K562 (cell line): ENCODE measurements around the gene SCML2. TPM values are rescaled to one million over a fixed set of nuclear protein-coding genes. Genes with fewer than 3 reads are reported as not detected.

Experiments
- ARID2 ChIP-seq: fragments of 450-650 bp; IDR thresholded peaks from 2 replicates; pipeline ENCODE4 v1.6.1; 2017; ENCODE audit warnings: antibody characterized with exemption, mild to moderate bottlenecking
- BRF2 ChIP-seq: IDR thresholded peaks from 3 replicates; pipeline ENCODE4 v1.6.1; 2011; ENCODE audit warnings: borderline replicate concordance, mild to moderate bottlenecking; ENCODE audit not compliant: insufficient read length, insufficient read depth
- CBFA2T2 ChIP-seq: fragments of 450-650 bp; conservative IDR thresholded peaks from 2 replicates; pipeline ENCODE4 v1.6.1; 2017; ENCODE audit warnings: mild to moderate bottlenecking
- CHD1 ChIP-seq: fragments of 200-600 bp; sonication (generic); IDR thresholded peaks from one replicate; pipeline ENCODE4 v1.6.1; 2012; ENCODE audit warnings: mild to moderate bottlenecking, moderate library complexity, low read length, inconsistent platforms
- FOXJ2 ChIP-seq: fragments of 200-800 bp; sonication (Bioruptor generic); IDR thresholded peaks from 2 replicates; pipeline ENCODE4 v1.6.1; 2016; ENCODE audit warnings: missing genetic modification characterization, missing compliant biosample characterization
- GABPB2 ChIP-seq: fragments of 250-450 bp; sonication (Bioruptor Pico); conservative IDR thresholded peaks from 2 replicates; pipeline ENCODE4 v1.5.1; 2021; ENCODE audit warnings: mild to moderate bottlenecking
- HMG20A ChIP-seq: fragments of 450-650 bp; formaldehyde crosslinking; conservative IDR thresholded peaks from 2 replicates; pipeline ENCODE4 v1.4.0; 2020; ENCODE audit warnings: mild to moderate bottlenecking, mixed read lengths
- MAFF ChIP-seq: IDR thresholded peaks from 2 replicates; pipeline ENCODE4 v1.6.1; 2012; ENCODE audit warnings: low read length, improper control_type of control experiment
- MBD2 ChIP-seq: sonication (generic); IDR thresholded peaks from 2 replicates; pipeline ENCODE4 v1.6.1; 2016; ENCODE audit warnings: low read depth, borderline replicate concordance
- NR2C2 ChIP-seq, 2 experiments: fragments of 200-800 bp in 1 of 2; sonication (Bioruptor generic) in 1 of 2; sonication (generic) in 1 of 2; formaldehyde crosslinking in 1 of 2; IDR thresholded peaks; 2 replicates each; pipeline versions ENCODE4 v1.6.1 to v1.8.0; 2016 to 2022; ENCODE audit warnings: mild to moderate bottlenecking in 1 of 2, missing compliant biosample characterization in 1 of 2, missing genetic modification characterization in 1 of 2, missing genetic modification reagents in 1 of 2
- PHTF2 ChIP-seq: fragments of 250-450 bp; sonication (Bioruptor Pico); IDR thresholded peaks from 2 replicates; pipeline ENCODE4 v1.5.0; 2021; ENCODE audit warnings: mild to moderate bottlenecking
- PURB ChIP-seq: sonication (generic); formaldehyde crosslinking; IDR thresholded peaks from 2 replicates; pipeline ENCODE4 v1.9.0; 2021; ENCODE audit warnings: low read depth, mild to moderate bottlenecking, missing genetic modification reagents
- RFX1 ChIP-seq: fragments of 450-650 bp; IDR thresholded peaks from 2 replicates; pipeline ENCODE4 v1.6.1; 2016; ENCODE audit warnings: mild to moderate bottlenecking, moderate library complexity
- RFX7 ChIP-seq: fragments of 250-450 bp; sonication (Bioruptor Pico); IDR thresholded peaks from 2 replicates; pipeline ENCODE4 v1.5.1; 2021; ENCODE audit warnings: mild to moderate bottlenecking
- TCF3 ChIP-seq: sonication (generic); formaldehyde crosslinking; IDR thresholded peaks from 2 replicates; pipeline ENCODE4 v1.4.0; 2020; ENCODE audit warnings: mild to moderate bottlenecking, missing genetic modification reagents
- TGIF2 ChIP-seq: sonication (generic); formaldehyde crosslinking; IDR thresholded peaks from 2 replicates; pipeline ENCODE4 v1.8.1; 2022; ENCODE audit warnings: mild to moderate bottlenecking, missing genetic modification reagents, moderate library complexity
- U2AF2 ChIP-seq: fragments of 200-400 bp; formaldehyde crosslinking; optimal IDR thresholded peaks from 2 replicates; pipeline ENCODE3; 2017; ENCODE audit warnings: low read depth, mild to moderate bottlenecking, low read length
- ZKSCAN8 ChIP-seq: fragments of 200-800 bp; sonication (Bioruptor generic); IDR thresholded peaks from 2 replicates; pipeline ENCODE4 v1.6.1; 2016; ENCODE audit warnings: missing genetic modification characterization, missing compliant biosample characterization
- ZNF134 ChIP-seq: fragments of 250-450 bp; sonication (Bioruptor Pico); conservative IDR thresholded peaks from 2 replicates; pipeline ENCODE4 v1.4.0; 2020
- ZNF212 ChIP-seq: fragments of 450-650 bp; formaldehyde crosslinking; IDR thresholded peaks from 2 replicates; pipeline ENCODE4 v1.4.0; 2020; ENCODE audit warnings: mild to moderate bottlenecking
- ZNF384 ChIP-seq: IDR thresholded peaks from 2 replicates; pipeline ENCODE4 v1.6.1; 2012; ENCODE audit warnings: low read depth, low read length, improper control_type of control experiment
- ZNF445 ChIP-seq: fragments of 250-450 bp; sonication (Bioruptor Pico); IDR thresholded peaks from 2 replicates; pipeline ENCODE4 v1.4.0; 2020; ENCODE audit warnings: low read depth, mild to moderate bottlenecking, moderate library complexity
- polyA plus RNA-seq, 8 experiments: library from polyadenylated mRNA; depleted of rRNA in 4 of 8; stranded (reverse) in 5 of 8; unstranded in 3 of 8; fragments of >200 nt; fragmentation: Nextera tagmentation in 2 of 8; fragmentation: Illumina TruSeq in 1 of 8; extraction: Ambion mirVana in 2 of 8; extraction: Trizol in 1 of 8; gene quantifications; 2 replicates each; pipeline versions ENCODE4 v1.2.1 to v1.2.3, GENCODE V29; 2011 to 2014; ENCODE audit warnings: inconsistent platforms in 1 of 8, missing spikeins in 1 of 8
- total RNA-seq, 7 experiments: library from RNA; depleted of rRNA in 6 of 7; stranded (reverse); fragments of >200 nt in 6 of 7; fragmentation: Illumina TruSeq in 2 of 7; extraction: Trizol in 2 of 7; gene quantifications; 2 replicates each; pipeline versions ENCODE4 v1.2.1 to v1.2.3, GENCODE V29; 2011 to 2021; ENCODE audit warnings: low replicate concordance in 1 of 7
- TF ChIP-seq, protein P1 (sequence below): fragments of 200-400 bp; formaldehyde crosslinking; IDR thresholded peaks from 2 replicates; pipeline ENCODE4 v1.6.1; 2017; ENCODE audit warnings: mild to moderate bottlenecking, low read depth, low read length, moderate library complexity
- TF ChIP-seq, protein P2 (sequence below): fragments of 450-650 bp; IDR thresholded peaks from 2 replicates; pipeline ENCODE4 v1.6.1; 2016; ENCODE audit warnings: low read depth, mild to moderate bottlenecking, moderate library complexity
- TF ChIP-seq, protein P3 (sequence below): fragments of 450-650 bp; formaldehyde crosslinking; IDR thresholded peaks from 2 replicates; pipeline ENCODE4 v1.4.0; 2020; ENCODE audit warnings: mild to moderate bottlenecking, moderate library complexity

The SCML2 gene
- total and polyA plus RNA-seq, 9 of the 15 experiments (the other 6 are each of a cell fraction or from before 2014, with no cell fraction given): 15.1 to 30.8 (median 22.9) TPM

GRCh38 chrX:18354369-18355223, at the start of gene SCML2 (continued):
- TF ChIP-seq PHTF2 (CRISPR knock-in tag): no peak
- TF ChIP-seq FOXJ2: no peak
- TF ChIP-seq GABPB2 (CRISPR knock-in tag): no peak
- TF ChIP-seq NR2C2 (CRISPR knock-in tag; IDR thresholded peaks at IDR 0.05): peak; percentile 47; the same call in 1 of the 2 replicates
- TF ChIP-seq NR2C2 (tag; IDR thresholded peaks at IDR 0.05): peak; percentile 97
- TF ChIP-seq CHD1: no peak
- TF ChIP-seq U2AF2: no peak
- TF ChIP-seq HMG20A (CRISPR knock-in tag): no peak
- TF ChIP-seq, protein P1, sequence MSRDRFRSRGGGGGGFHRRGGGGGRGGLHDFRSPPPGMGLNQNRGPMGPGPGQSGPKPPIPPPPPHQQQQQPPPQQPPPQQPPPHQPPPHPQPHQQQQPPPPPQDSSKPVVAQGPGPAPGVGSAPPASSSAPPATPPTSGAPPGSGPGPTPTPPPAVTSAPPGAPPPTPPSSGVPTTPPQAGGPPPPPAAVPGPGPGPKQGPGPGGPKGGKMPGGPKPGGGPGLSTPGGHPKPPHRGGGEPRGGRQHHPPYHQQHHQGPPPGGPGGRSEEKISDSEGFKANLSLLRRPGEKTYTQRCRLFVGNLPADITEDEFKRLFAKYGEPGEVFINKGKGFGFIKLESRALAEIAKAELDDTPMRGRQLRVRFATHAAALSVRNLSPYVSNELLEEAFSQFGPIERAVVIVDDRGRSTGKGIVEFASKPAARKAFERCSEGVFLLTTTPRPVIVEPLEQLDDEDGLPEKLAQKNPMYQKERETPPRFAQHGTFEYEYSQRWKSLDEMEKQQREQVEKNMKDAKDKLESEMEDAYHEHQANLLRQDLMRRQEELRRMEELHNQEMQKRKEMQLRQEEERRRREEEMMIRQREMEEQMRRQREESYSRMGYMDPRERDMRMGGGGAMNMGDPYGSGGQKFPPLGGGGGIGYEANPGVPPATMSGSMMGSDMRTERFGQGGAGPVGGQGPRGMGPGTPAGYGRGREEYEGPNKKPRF: no peak
- no peak for TF ChIP-seq RFX1
- TF ChIP-seq, protein P2, sequence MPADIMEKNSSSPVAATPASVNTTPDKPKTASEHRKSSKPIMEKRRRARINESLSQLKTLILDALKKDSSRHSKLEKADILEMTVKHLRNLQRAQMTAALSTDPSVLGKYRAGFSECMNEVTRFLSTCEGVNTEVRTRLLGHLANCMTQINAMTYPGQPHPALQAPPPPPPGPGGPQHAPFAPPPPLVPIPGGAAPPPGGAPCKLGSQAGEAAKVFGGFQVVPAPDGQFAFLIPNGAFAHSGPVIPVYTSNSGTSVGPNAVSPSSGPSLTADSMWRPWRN: peak; percentile 97
- TF ChIP-seq, protein P3, sequence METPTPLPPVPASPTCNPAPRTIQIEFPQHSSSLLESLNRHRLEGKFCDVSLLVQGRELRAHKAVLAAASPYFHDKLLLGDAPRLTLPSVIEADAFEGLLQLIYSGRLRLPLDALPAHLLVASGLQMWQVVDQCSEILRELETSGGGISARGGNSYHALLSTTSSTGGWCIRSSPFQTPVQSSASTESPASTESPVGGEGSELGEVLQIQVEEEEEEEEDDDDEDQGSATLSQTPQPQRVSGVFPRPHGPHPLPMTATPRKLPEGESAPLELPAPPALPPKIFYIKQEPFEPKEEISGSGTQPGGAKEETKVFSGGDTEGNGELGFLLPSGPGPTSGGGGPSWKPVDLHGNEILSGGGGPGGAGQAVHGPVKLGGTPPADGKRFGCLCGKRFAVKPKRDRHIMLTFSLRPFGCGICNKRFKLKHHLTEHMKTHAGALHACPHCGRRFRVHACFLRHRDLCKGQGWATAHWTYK (CRISPR knock-in tag): no peak
- TF ChIP-seq ZNF384: no peak
- TF ChIP-seq ZNF212 (CRISPR knock-in tag): no peak
- no peak for TF ChIP-seq ZNF445 (CRISPR knock-in tag)
- 0 out of 2 replicates have a peak, but pooled peaks have one; percentile 16 for TF ChIP-seq MBD2
- no peak for TF ChIP-seq ARID2
- TF ChIP-seq ZNF134 (CRISPR knock-in tag): no peak
- no peak for TF ChIP-seq PURB (CRISPR knock-in tag)
- TF ChIP-seq RFX7 (CRISPR knock-in tag): no peak
- no peak for TF ChIP-seq TCF3
- no peak; the same call in 1 of the 2 replicates for TF ChIP-seq TGIF2 (CRISPR knock-in tag)
- no peak for TF ChIP-seq MAFF
- no peak for TF ChIP-seq CBFA2T2
- no peak for TF ChIP-seq BRF2
- no peak for TF ChIP-seq ZKSCAN8 (CRISPR knock-in tag)
